ENCODE data around the gene HOXA7.

Gene HOXA7

GRCh38 chr7:27156508-27156898, at the start of gene HOXA7:
Gene HOXA7 (minus strand): TSS chr7:27156675. CDS start chr7:27156545, 130 bp downstream.
- DNase-seq: peak in 1 of 3 donors; percentile 28

- DNase-seq: no peak
Observed at GRCh38 chr7:27205325-27206280, 49.1 kb upstream of the HOXA7 start.

GRCh38 chr7:27204851-27205322, 48.4 kb upstream of the HOXA7 start:
- DNase-seq: peak in 1 of 3 donors; percentile 55

GRCh38 chr7:27203964-27204594, 47.6 kb upstream of the HOXA7 start:
- DNase-seq: no peak

GRCh38 chr7:27203365-27203953, 47.0 kb upstream of the HOXA7 start:
- no peak for DNase-seq

GRCh38 chr7:27202862-27203134, 46.3 kb upstream of the HOXA7 start:
- DNase-seq: no peak

- DNase-seq: no peak
Observed at GRCh38 chr7:27202018-27202861, 45.8 kb upstream of the HOXA7 start.

GRCh38 chr7:27201580-27202017, 45.1 kb upstream of the HOXA7 start:
- DNase-seq: no peak

- DNase-seq: peak; percentile 70 to 79 (median 74)
Observed at GRCh38 chr7:27200761-27201579, 44.5 kb upstream of the HOXA7 start.

- DNase-seq: peak in 1 of 3 donors; percentile 56
Observed at GRCh38 chr7:27199849-27200760, 43.6 kb upstream of the HOXA7 start, which contains the start of gene HOXA13. Gene HOXA13 (minus strand): TSS chr7:27200091. CDS start chr7:27200077, 14 bp downstream.

- DNase-seq: peak in 1 of 3 donors; percentile 51
Observed at GRCh38 chr7:27198871-27199801, 42.7 kb upstream of the HOXA7 start.

- peak in 1 of 3 donors; percentile 37 for DNase-seq
Observed at GRCh38 chr7:27198138-27198841, 41.8 kb upstream of the HOXA7 start.

- DNase-seq: no peak
Observed at GRCh38 chr7:27197137-27198042, 40.9 kb upstream of the HOXA7 start.

- peak; percentile 83 to 90 (median 89) for DNase-seq
Observed at GRCh38 chr7:27196287-27196767, 39.9 kb upstream of the HOXA7 start.

GRCh38 chr7:27194686-27195379, 38.4 kb upstream of the HOXA7 start:
- DNase-seq: no peak

- DNase-seq: no peak
Observed at GRCh38 chr7:27194002-27194352, 37.5 kb upstream of the HOXA7 start.
